ENCODE data around the gene ERCC6.
A peak's percentile ranks its signal among the peaks of the same experiment; 100 is the strongest.

The ERCC6 gene

DNA sequence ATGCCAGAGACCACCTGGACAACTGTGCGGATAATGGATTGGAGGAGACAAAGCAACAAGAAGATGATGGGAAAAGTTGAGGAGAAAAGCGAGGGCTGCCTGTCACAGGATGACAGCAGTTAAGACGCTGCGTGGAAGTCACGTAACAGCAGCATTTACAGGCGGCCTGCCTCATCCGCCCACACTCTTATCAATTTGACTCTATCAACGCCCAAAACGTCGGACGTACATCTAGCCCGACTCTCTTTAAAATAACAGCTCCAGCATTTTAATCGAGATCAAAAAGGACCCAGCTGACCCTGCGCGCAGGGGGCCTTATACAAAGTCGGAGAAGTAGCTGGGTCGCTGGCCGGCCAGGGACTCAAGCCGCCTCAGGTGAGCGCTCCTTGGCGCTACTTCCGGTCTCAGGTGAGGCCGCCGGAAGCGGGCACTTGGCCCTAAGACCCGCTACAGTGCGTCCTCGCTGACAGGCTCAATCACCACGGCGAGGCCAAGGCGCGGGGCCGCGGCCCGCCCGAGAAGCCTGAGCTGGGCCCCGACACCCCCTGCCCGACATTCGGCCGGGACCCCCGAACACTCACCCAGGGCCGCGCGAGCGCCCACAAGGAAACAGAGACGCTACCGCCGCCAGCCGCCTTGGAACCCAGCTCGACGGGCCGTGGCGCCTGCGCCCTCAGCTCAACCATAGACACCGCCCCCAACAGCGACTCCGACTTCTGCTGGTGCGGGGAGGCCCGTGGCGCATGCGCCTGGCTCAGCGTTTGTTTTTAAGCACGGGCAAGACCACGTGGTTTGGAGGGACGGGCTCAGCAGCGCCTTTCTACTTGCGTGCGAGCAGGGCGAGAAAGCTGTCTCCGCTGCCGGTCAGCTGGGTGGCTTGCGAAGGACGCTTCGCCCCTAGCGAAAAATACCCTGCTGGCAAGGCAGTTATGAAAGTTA lies at the start of gene ERCC6:
Gene ERCC6, minus strand, starts transcription at position 741 of the 939 bp plus-strand sequence.
- TF ChIP-seq, protein P1, sequence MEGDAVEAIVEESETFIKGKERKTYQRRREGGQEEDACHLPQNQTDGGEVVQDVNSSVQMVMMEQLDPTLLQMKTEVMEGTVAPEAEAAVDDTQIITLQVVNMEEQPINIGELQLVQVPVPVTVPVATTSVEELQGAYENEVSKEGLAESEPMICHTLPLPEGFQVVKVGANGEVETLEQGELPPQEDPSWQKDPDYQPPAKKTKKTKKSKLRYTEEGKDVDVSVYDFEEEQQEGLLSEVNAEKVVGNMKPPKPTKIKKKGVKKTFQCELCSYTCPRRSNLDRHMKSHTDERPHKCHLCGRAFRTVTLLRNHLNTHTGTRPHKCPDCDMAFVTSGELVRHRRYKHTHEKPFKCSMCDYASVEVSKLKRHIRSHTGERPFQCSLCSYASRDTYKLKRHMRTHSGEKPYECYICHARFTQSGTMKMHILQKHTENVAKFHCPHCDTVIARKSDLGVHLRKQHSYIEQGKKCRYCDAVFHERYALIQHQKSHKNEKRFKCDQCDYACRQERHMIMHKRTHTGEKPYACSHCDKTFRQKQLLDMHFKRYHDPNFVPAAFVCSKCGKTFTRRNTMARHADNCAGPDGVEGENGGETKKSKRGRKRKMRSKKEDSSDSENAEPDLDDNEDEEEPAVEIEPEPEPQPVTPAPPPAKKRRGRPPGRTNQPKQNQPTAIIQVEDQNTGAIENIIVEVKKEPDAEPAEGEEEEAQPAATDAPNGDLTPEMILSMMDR (IDR thresholded peaks at IDR 0.05; ENCODE audit: control insufficient read depth, insufficient read depth, low read depth, low read length, missing control alignments), result peak; percentile 17
- DNase-seq (ENCODE audit: low read depth), result peak; percentile 96
- peak within 1 kb of the TSS; percentile 62 for H3K4me3 ChIP-seq (ENCODE audit: control insufficient read depth, low read depth, low read length)

DNA sequence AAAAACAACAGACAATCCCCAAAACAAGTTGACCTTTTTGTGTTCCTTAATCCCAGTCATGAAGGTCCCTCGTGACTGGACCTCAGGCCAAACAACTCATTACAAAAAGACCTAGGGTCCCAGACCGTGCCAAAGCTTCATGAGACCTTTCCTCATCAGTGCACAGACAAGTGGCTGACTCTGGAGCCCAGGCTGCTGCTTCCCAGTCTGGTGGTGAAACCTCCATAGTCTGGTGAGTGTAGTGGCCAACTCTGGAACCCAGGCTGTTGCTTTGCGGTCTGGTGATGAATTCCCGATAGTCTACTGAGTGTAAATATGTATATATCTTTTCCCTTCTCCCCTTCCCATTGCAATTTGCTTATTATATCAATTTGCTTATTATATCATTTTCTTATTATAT lies 49.1 kb upstream of the ERCC6 start:
- no peak overlapping the region for H3K4me3 ChIP-seq (ENCODE audit: control insufficient read depth, low read depth, low read length)
- DNase-seq (ENCODE audit: low read depth), result no peak
- TF ChIP-seq, protein P1 (IDR thresholded peaks at IDR 0.05; ENCODE audit: control insufficient read depth, insufficient read depth, low read depth, low read length, missing control alignments), result no peak

DNA sequence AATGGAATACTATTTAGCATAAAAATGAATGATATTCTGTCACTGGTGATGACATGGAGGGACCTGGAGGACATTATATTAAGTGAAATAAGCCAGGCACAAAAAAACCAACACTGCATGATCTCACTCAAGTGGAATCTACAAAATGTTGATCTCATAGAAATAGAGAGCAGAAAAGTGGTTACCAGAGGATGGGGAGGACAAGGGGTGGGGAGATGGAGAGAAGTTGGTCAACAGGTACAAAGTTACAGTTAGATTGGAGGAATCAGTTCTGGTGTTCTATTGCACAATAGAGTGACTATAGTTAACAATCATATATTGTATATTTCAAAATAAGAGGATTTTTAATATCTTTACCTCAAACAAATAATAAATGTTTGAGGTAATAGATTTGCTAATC lies 46.5 kb upstream of the ERCC6 start:
- H3K4me3 ChIP-seq (ENCODE audit: control insufficient read depth, low read depth, low read length), result no peak overlapping the region
- no peak for DNase-seq (ENCODE audit: low read depth)
- TF ChIP-seq, protein P1 (IDR thresholded peaks at IDR 0.05; ENCODE audit: control insufficient read depth, insufficient read depth, low read depth, low read length, missing control alignments), result no peak

DNA sequence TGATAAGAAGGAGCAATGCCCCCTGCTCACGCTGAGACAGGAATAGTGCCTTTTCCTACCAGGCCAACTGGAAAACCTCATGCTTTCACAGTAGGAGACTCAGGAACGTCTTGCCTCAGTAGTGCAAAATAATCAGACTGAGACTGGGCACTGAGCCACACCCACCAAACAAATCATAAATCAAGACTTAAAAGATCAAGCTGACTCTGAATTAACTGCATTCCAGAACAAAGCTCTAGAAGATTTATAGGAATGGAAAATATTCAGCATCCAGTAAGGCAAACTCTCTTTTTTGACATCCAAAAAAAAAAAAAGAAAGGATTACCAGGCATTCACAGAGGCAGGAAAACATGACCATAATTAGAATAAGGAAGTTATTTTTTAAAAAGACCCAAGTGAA lies 40.7 kb upstream of the ERCC6 start:
- TF ChIP-seq, protein P1 (IDR thresholded peaks at IDR 0.05; ENCODE audit: control insufficient read depth, insufficient read depth, low read depth, low read length, missing control alignments), result no peak
- peak; percentile 73 for DNase-seq (ENCODE audit: low read depth)
- no peak overlapping the region for H3K4me3 ChIP-seq (ENCODE audit: control insufficient read depth, low read depth, low read length)

DNA sequence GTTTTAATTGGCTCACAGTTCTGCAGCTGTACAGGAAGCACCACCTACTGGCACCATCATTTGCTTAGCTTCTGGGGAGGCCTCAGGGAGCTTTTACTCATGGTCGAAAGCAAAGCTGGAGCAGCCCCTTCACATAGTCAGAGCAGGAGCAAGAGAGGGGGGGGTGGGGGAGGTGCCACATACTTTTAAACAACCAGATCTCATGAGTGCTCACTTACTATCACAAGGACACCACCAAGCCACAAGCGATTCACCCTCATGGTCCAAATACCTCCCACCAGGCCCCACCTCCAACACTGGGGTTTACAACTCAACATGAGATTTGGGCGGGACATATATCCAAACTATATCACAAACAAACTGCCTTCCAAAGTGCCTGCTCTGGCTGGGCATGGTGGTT lies 39.5 kb upstream of the ERCC6 start:
- no peak overlapping the region for H3K4me3 ChIP-seq (ENCODE audit: control insufficient read depth, low read depth, low read length)
- TF ChIP-seq, protein P1 (IDR thresholded peaks at IDR 0.05; ENCODE audit: control insufficient read depth, insufficient read depth, low read depth, low read length, missing control alignments), result no peak
- no peak for DNase-seq (ENCODE audit: low read depth)

DNA sequence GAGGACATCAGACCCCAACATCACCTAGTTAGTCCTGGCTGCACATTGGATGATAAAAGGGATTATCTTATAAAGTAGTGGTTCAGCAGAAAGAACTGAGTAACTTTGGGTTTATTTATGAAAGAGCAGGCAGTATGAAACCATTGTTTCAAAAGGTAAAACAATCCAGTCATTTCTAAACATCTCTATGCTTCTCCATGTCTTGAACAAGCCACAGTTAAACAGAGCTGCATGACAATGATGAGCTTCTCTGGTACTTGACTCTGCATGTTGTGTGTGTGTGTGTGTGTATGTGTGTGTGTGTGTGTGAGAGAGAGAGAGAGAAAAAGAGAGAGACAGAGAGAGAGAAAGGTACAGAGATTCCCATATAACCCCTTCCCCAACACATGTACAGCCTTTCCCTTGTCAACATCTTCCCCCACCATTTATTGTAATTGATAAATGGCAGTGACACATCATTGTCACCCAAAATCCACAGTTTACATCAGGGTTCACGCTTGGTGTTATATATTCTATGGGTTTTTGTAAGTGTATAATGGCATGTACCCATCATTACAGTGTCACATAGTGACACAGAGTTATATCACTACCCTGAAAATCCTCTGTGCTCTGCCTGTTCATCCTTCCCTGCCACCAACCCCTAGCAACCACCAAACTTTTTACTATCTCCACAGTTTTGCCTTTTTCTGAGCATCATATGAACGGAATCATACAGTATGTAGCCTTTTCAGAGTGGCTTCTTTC lies 38.4 kb upstream of the ERCC6 start:
- TF ChIP-seq, protein P1 (IDR thresholded peaks at IDR 0.05; ENCODE audit: control insufficient read depth, insufficient read depth, low read depth, low read length, missing control alignments), result no peak
- DNase-seq (ENCODE audit: low read depth), result no peak
- no peak overlapping the region for H3K4me3 ChIP-seq (ENCODE audit: control insufficient read depth, low read depth, low read length)
